Stimulated activated CD4-positive, alpha-beta T cell treated with anti-CD3 and anti-CD28 coated beads, Interleukin-4, amount 100 ng/mL, for 48 hours (primary cell): ENCODE results near the gene NPR2.

Source experiments
- DNase-seq, 2 donors: peaks; one replicate each; pipeline ENCODE4 v3.0.0-alpha.2; 2020; ENCODE audit warnings: low read depth in 2 of 2

Gene NPR2

DNA sequence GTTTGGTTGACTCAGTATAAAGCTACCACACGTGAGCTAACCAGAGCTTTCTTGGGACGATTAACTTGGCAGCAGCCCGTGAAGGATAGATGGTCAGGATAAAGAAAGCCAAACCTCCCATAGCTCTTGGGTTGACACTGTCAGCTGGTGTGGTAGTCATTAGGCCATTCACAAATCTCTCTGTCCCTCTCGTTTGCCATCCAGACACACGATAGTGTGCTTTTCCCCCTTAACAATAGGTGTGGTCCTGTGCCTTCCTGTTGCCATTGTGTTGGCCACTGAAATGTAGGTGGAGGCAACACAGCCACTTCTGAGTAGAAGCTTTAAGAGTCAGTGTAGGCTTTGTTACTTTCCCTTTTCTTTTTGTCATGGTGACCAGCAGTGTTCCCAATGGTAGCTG, 67.1 kb downstream of the NPR2 start:
- DNase-seq, result no peak
